CD4-positive, alpha-beta T cell treated with Interferon gamma for 1 hour (primary cell): Measurements from ENCODE around the gene FBXL13.
A peak's percentile ranks its signal among the peaks of the same experiment; 100 is the strongest.
"Not testable (repeated sequence)": the region's sequence is repeated elsewhere in the genome, so short reads cannot be mapped to it uniquely, and the experiment has no call there.

ENCODE experiments used
- DNase-seq: peaks from one replicate; pipeline ENCODE4 v3.0.0-alpha.2; 2020

The FBXL13 gene

GRCh38 chr7:103074519-103075336 lies at the start of gene FBXL13, which contains the start of gene ARMC10:
Gene FBXL13 (minus strand): TSS chr7:103074796.
Gene ARMC10 (plus strand): TSS chr7:103075140. CDS start chr7:103075273, 133 bp downstream.
- peak; percentile 91 for DNase-seq

- DNase-seq = no peak
Observed at GRCh38 chr7:103123529-103123928, 48.9 kb upstream of the FBXL13 start.

- DNase-seq = no peak
Observed at GRCh38 chr7:103121641-103122040, 47.0 kb upstream of the FBXL13 start.

DNA sequence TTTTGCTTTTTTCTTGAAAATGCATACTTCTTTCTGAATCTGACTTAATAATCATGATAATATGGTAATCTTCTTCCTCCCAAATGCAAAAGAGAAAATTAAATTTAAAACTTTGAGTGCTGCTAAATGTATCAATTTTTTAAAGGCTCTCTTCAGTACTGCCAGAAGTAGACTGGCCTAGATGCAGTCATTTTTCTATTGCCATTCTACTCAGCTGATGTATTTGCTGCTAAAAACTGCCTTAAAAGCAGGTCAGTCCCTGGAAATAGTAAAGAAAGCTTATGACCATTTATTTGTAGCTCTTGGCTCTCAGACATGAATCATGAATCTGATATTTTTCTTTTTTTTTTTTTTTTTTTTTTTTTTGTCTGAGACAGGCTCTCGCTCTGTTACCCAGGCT lies 45.8 kb upstream of the FBXL13 start:
- DNase-seq = no peak

DNA sequence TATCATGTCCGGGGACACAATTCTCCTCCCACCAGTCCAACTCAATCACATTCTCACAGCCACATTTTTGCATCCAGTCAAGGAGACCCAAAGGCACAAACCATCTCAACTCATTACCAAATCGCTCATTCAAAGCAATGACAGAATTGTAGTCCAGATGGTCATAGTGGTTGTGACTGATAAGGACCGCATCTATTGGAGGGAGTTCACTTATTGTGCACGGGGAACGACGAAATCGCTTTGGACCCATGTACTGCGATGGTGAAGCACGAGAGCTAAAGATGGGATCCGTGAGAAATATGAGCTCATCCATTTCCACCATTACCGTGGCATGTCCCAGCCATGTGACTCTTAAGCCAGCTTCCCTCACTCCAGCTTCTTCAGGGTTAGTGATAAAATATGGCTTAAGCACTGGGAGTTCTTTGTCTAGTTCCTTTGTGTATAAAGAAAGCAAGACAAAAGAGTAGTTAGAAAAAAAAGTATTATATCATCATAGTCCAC lies 45.2 kb upstream of the FBXL13 start:
- no peak for DNase-seq

DNA sequence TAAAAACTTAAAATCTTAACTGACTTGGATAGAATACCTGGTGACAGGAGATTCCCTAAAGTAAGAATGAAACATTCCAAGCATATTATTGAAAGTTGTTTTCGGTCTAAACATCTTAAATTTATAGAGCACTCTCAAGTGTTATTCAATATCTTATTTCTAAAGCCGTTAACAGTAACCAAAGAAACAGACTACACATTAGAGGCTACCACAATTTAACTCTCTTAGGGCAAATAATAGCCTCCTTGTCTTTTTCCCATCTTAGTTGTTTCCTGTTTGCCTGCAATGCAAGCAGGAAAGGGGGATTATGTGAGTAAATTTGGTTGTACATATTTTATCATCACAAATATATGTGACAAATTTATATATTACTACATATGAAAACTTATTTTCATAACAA lies 42.9 kb upstream of the FBXL13 start:
- DNase-seq = no peak

DNA sequence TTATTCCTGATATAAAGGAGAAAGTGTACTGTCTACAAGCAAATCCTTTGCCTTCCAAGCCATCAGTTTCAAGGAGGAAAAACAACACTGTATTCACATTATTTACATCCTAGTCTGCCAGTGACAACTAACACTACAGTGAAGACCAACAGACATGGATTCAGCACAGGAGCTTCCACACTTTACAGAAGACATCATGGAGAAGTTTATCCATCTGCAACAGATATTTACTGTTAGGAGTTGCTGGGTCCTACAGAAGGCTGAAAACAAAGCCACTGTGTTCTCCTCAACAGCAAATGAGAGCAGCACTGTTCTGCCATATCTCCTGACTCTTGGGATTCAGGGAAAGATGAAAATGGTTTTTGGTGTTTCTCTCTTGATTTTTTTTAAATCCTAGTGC lies 42.4 kb upstream of the FBXL13 start:
- DNase-seq = no peak

DNA sequence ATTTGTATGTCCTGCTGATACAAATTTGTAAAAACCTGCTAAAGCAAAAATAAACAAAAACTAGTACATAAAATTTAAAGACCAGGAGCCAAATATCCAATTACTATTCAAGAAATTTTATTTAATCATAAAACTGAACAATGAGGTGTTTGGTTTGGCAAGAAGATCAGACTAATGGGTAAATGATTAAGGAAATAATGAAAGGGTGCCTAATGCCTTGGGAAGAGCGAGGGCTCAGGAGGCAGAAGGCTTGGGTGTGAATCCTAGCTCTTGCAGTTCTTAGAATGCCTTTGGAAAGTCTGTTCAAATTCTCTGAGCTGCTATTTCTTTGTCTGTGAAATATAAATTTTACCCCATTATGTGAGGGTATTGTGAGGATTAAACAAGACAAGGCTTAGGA lies 41.9 kb upstream of the FBXL13 start:
- DNase-seq = no peak

- no peak for DNase-seq
Observed at GRCh38 chr7:103115771-103116170, 41.2 kb upstream of the FBXL13 start.

- DNase-seq = no peak
Observed at GRCh38 chr7:103114576-103115008, 40.0 kb upstream of the FBXL13 start.

GRCh38 chr7:103113164-103113563 lies 38.6 kb upstream of the FBXL13 start:
- DNase-seq = no peak

DNA sequence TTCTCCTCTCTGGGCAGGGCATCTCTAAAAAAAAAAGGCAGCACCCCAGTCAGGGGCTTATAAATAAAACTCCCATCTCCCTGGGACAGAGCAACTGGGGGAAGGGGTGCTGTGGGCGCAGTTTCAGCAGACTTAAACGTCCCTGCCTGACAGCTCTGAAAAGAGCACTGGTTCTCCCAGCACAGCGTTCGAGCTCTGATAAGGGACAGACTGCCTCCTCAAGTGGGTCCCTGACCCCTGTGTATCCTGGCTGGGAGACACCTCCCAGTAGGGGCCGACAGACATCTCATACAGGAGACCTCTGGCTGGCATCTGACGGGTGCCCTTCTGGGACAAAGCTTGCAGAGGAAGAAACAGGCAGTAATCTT lies 32.1 kb upstream of the FBXL13 start:
- not testable (repeated sequence) for DNase-seq

GRCh38 chr7:103106005-103106702 lies 31.6 kb upstream of the FBXL13 start:
- DNase-seq = no peak

- no peak for DNase-seq
Observed at GRCh38 chr7:103101543-103101942, 26.9 kb upstream of the FBXL13 start.

DNA sequence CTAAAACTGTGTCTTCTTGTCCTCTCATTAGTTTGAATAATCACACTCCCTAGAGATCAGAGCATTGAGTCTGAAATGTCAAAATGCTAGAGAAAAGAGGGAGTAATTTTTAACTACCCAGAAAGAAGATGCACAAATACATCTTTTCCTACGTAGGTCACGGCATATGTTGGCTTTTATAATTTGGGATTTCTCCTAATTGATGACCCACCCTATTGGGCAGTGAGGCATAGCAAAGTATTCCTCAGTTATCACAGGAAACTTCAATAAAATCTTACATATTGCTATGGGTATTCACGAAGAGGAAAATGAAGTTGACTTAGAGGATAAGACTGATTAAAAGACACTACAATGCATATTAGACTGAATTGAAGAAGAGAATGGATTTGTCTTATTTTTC lies 25.8 kb upstream of the FBXL13 start:
- DNase-seq = no peak

- no peak for DNase-seq
Observed at GRCh38 chr7:103097041-103097440, 22.4 kb upstream of the FBXL13 start.

GRCh38 chr7:103095558-103095957 lies 21.0 kb upstream of the FBXL13 start:
- DNase-seq = not testable (repeated sequence)

GRCh38 chr7:103094102-103094501 lies 19.5 kb upstream of the FBXL13 start:
- DNase-seq = no peak

DNA sequence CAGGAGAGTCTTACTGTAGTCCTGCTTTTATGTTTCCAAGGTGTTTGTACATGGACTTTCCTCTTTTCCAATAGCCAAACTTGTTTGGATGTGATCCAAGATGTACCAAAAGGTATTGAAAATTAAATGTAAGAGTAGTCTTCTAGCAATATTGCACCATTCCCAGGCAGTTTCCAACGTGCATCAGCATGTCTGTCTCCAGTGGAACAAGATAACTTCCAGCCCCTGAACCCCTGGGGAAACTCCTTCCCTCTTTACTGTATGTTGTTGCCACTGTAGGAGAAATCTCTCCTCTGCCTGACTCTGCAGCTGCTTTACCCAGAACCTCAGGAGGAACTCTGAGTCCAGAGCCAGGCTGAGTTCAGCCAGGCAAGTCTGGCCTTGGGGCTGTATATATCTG lies 18.8 kb upstream of the FBXL13 start:
- DNase-seq = no peak

DNA sequence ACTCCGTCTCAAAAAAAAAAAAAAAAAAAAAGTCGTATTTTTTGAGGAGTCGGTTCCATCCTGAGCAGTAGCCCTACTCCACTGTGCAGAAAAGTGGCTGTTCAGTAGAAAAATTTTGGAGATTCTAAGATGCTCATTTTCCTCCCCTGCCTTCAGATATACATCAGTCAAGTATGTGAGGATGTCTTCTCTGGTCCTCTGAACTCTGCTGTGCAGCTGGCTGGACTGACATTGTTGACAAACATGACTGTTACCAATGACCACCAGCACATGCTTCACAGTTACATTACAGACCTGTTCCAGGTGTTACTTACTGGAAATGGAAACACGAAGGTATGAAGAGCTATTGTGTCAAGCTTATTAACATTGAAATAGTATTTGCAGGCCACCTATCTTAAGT lies 17.7 kb upstream of the FBXL13 start:
- not testable (repeated sequence) for DNase-seq

DNA sequence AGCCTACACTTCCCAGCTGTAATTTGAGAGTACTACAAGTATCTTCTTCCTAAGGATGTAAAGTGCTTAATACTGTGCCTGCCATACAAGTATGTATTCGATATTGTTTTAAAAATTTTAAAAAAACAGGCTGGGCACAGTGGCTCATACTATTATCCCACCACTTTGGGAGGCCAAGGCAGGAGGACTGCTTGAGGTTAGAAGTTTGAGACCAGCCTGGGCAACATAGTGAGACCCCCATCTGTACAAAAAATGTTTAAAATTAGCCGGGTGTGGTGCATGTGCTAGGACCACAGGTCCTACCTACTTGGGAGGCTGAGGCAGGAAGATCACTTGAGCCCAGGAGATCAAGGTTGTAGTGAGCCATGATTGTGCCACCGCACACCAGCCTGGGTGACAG lies 8.6 kb upstream of the FBXL13 start:
- no peak for DNase-seq

- DNase-seq = no peak
Observed at GRCh38 chr7:103082497-103082896, 7.9 kb upstream of the FBXL13 start.

DNA sequence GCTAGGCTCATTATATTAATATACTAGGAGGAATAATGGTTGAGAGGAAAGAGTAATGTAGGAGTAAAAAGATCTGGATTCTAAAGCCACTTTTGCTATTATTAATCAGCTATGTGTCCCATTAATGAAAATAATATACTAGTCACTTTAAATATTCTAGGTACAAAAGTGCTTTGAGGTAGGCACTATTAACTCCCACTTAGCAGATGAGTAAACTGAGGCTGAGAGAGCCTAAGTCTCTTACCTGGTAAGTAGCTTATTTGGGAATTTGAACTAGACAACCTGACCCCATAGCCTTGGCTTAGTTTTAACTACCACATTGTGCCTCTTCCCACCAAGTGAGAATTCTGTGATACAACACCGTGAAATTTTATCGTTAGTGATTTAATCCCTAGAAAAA lies 6.3 kb upstream of the FBXL13 start:
- no peak for DNase-seq

DNA sequence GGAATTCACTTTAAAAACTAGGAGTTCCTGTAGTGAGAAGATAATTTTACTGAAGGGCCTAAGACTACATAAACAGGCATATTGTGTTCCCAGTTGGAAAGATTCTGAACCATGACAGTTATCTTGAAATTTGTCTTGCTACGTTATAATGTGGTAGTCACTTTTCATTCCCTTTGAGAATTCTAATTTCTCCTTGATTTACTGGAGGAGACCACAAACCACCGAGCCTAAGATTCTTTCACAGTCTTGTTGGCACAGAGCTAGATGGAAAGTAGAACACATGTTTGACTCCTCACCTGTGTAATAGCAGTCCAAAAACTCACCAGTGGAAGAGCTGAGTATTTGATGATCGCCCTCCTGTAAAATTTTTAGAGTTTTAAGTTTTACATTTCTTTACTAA lies 5.2 kb upstream of the FBXL13 start:
- no peak for DNase-seq
